Neutrophil (primary cell): ENCODE measurements around the gene UBP1.

Source experiments
- H3K27ac ChIP-seq: fragments of 200-600 bp; sonication (generic); 2 replicates; pipeline ENCODE4 v1.5.1; 2016; ENCODE audit warnings: mild to moderate bottlenecking, moderate library complexity
- H3K27me3 ChIP-seq: fragments of 200-600 bp; sonication (generic); 2 replicates; pipeline ENCODE4 v1.6.0; 2016; ENCODE audit warnings: mild to moderate bottlenecking
- H3K36me3 ChIP-seq: fragments of 200-600 bp; sonication (generic); 2 replicates; pipeline ENCODE4 v1.5.1; 2017
- H3K4me1 ChIP-seq, 2 experiments: fragments of 200-600 bp in 1 of 2; sonication (generic) in 1 of 2; 1 replicate in 1 of 2; 2 replicates in 1 of 2; pipeline versions ENCODE4 v1.5.1 to v1.6.1; 2013 to 2016; ENCODE audit warnings: low read depth in 1 of 2, low read length in 1 of 2, mild to moderate bottlenecking in 1 of 2, moderate library complexity in 1 of 2; ENCODE audit not compliant: control insufficient read depth in 1 of 2, insufficient read depth in 1 of 2
- H3K4me3 ChIP-seq, 2 experiments: fragments of 200-600 bp in 1 of 2; sonication (generic) in 1 of 2; 1 replicate in 1 of 2; 2 replicates in 1 of 2; pipeline ENCODE4 v1.5.1; 2013 to 2016; ENCODE audit warnings: low read depth in 1 of 2, low read length in 1 of 2, mild to moderate bottlenecking in 1 of 2, moderate library complexity in 1 of 2
- H3K9me3 ChIP-seq: fragments of 200-600 bp; sonication (generic); 2 replicates; pipeline ENCODE4 v1.5.1; 2016
- CTCF ChIP-seq: fragments of 200-600 bp; sonication (generic); IDR thresholded peaks from 2 replicates; pipeline ENCODE4 v1.5.1; 2016; ENCODE audit warnings: antibody characterized with exemption

UBP1 gene

DNA sequence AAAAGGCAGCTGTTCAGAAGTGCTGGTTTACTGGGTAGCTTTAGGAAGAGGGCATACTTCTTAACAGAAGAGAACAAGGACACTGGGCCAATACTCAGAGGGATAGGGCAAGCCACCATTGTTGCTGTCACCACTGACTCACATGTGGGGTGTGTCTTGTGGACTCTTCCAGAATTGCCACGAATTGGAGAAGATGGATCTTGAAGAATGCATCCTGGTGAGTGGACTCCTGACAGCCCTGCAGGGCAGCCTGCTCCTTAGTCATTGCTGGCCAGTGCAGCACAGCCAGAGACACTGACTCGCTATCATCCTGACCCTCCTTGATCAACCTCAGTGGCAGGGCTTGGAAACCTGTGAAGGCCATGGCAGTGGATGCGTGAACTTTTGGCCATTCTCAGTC is 62.3 kb downstream of the UBP1 start:
- H3K27me3 ChIP-seq = no peaks in the 10 kb centered on the region
- H3K4me1 ChIP-seq = no peaks in the 10 kb centered on the region
- no peaks in the 10 kb centered on the region for H3K9me3 ChIP-seq
- TF ChIP-seq CTCF = no peak
- H3K4me3 ChIP-seq = no peak overlapping the region
- H3K27ac ChIP-seq = no peak overlapping the region
- H3K36me3 ChIP-seq = no peaks in the 10 kb centered on the region

DNA sequence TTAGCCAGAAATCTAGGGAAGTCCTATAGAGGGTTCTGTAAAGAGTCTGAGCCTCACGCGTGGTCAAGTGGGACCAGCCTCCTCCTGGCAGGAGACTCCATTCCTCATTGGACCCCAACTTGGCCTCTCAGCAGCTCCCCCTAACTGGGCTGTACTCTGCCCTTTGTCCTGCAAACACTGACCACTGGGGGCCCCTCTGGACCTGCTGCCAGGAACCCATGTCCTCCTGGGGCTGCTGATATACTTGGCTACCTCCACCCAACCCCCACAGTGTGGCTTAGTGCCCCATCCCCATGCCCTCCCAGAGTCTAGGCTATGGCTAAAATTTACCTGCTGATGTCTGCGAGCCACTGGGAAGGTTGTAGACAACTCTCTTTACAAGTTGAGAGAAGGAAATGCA is 62.7 kb downstream of the UBP1 start:
- Histone ChIP-seq H3K4me1 (no peaks in the 10 kb centered on the region), H3K4me3 (no peak overlapping the region), H3K36me3 (no peaks in the 10 kb centered on the region), H3K9me3 (no peaks in the 10 kb centered on the region), H3K27ac (no peak overlapping the region), H3K27me3 (no peaks in the 10 kb centered on the region)
- no peak for TF ChIP-seq CTCF

DNA sequence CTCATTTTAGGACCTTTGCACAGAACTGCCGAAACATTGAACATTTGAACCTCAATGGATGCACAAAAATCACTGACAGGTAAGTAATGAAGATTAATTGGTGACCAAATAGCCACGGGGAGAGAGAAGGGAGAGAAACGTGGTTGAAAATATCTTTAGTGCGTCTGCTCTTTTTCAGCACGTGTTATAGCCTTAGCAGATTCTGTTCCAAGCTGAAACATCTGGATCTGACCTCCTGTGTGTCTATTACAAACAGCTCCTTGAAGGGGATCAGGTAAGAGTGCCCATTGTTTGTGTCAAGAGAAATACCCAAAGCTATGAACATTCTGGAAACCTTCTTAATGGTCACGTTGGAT is 67.1 kb downstream of the UBP1 start:
- Histone ChIP-seq H3K27me3 (no peaks in the 10 kb centered on the region), H3K36me3 (no peaks in the 10 kb centered on the region), H3K4me1 (no peaks in the 10 kb centered on the region), H3K27ac (no peak overlapping the region), H3K4me3 (no peak overlapping the region), H3K9me3 (no peaks in the 10 kb centered on the region)
- no peak for TF ChIP-seq CTCF

GRCh38 chr3:33372218-33373081 is 67.8 kb downstream of the UBP1 start:
- no peak overlapping the region for H3K4me3 ChIP-seq
- no peak overlapping the region for H3K27ac ChIP-seq
- H3K36me3 ChIP-seq = no peaks in the 10 kb centered on the region
- H3K27me3 ChIP-seq = no peaks in the 10 kb centered on the region
- no peaks in the 10 kb centered on the region for H3K9me3 ChIP-seq
- H3K4me1 ChIP-seq = no peaks in the 10 kb centered on the region
- peak; percentile 83 for TF ChIP-seq CTCF

- H3K4me1 ChIP-seq = no peaks in the 10 kb centered on the region
- H3K9me3 ChIP-seq = no peaks in the 10 kb centered on the region
- no peak for TF ChIP-seq CTCF
- H3K27ac ChIP-seq = no peak overlapping the region
- no peaks in the 10 kb centered on the region for H3K27me3 ChIP-seq
- H3K36me3 ChIP-seq = no peaks in the 10 kb centered on the region
- H3K4me3 ChIP-seq = no peak overlapping the region
These were observed 75.6 kb downstream of the UBP1 start for GRCh38 chr3:33364531-33365128.
